Natural killer cell (primary cell): ENCODE measurements around the gene PYDC1. TPM values are rescaled to one million over a fixed set of nuclear protein-coding genes. Genes with fewer than 3 reads are reported as not detected.

Source experiments
- ATAC-seq, 3 donors: fragments of 150-1000 bp in 2 of 3; fragments of 200-7000 bp in 1 of 3; cut with Tn5 transposase; 1 replicate in 1 of 3; 2 replicates in 2 of 3; pipeline ENCODE4 v1.10.0; 2021; ENCODE audit warnings: mild to moderate bottlenecking in 2 of 3, moderate library complexity in 2 of 3
- DNase-seq, 2 donors: peaks; one replicate each; pipeline versions ENCODE4 v3.0.0 to v3.0.0-alpha.2; 2013 to 2021; ENCODE audit warnings: mixed read lengths in 1 of 2
- H3K27ac ChIP-seq: one replicate; pipeline ENCODE4 v1.5.1; 2013; ENCODE audit warnings: mild to moderate bottlenecking, low read length
- H3K27me3 ChIP-seq: one replicate; pipeline ENCODE4 v1.6.1; 2013; ENCODE audit warnings: low read length; ENCODE audit not compliant: control insufficient read depth, insufficient read depth
- H3K36me3 ChIP-seq: one replicate; pipeline ENCODE4 v1.6.1; 2013; ENCODE audit warnings: low read length; ENCODE audit not compliant: control insufficient read depth, insufficient read depth
- H3K4me1 ChIP-seq: one replicate; pipeline ENCODE4 v1.6.1; 2013; ENCODE audit warnings: low read length; ENCODE audit not compliant: control insufficient read depth, insufficient read depth
- H3K4me3 ChIP-seq: one replicate; pipeline ENCODE4 v1.5.1; 2013; ENCODE audit warnings: low read length
- H3K9me3 ChIP-seq: one replicate; pipeline ENCODE4 v1.6.1; 2013; ENCODE audit warnings: low read length; ENCODE audit not compliant: control insufficient read depth, insufficient read depth
- H3K27ac Mint-ChIP-seq, 2 donors: one replicate each; pipeline ENCODE4 v1.8.0; 2022; ENCODE audit warnings: mild to moderate bottlenecking in 2 of 2, mixed read lengths in 2 of 2, moderate library complexity in 1 of 2
- H3K27me3 Mint-ChIP-seq, 2 donors: one replicate each; pipeline ENCODE4 v1.8.0; 2022; ENCODE audit warnings: low read depth in 2 of 2, mixed read lengths in 2 of 2
- H3K36me3 Mint-ChIP-seq: one replicate; pipeline ENCODE4 v1.8.0; 2022; ENCODE audit warnings: mixed read lengths
- H3K4me1 Mint-ChIP-seq, 2 donors: one replicate each; pipeline ENCODE4 v1.8.0; 2022; ENCODE audit warnings: mixed read lengths in 2 of 2
- H3K4me3 Mint-ChIP-seq: one replicate; pipeline ENCODE4 v1.8.0; 2022; ENCODE audit warnings: mild to moderate bottlenecking, moderate library complexity, mixed read lengths
- H3K9me3 Mint-ChIP-seq, 2 donors: one replicate each; pipeline ENCODE4 v1.8.0; 2022; ENCODE audit warnings: mixed read lengths in 2 of 2
- WGBS: methylation state at CpG from one replicate; pipeline ENCODE4 v1.1.7; 2013; ENCODE audit warnings: missing lambda C conversion rate; ENCODE audit not compliant: insufficient coverage; 5-methylcytosine and 5-hydroxymethylcytosine counted together
- intact Hi-C: fragments of 100-400 bp; cut with micrococcal nuclease; formaldehyde crosslinking; loops from one replicate; pipeline ENCODE4 v1.14.2; 2022
- total RNA-seq, 4 donors: library from RNA; stranded (reverse); fragments of 120-200 nt in 1 of 4; gene quantifications; one replicate each; pipeline versions ENCODE4 v1.2.3 to v1.2.4, GENCODE V29; 2013 to 2022
- TF ChIP-seq, protein P1 (sequence below): fragments of 200-600 bp; IDR thresholded peaks from one replicate; pipeline ENCODE4 v1.8.0; 2022; ENCODE audit warnings: antibody characterized with exemption

Gene PYDC1
- total RNA-seq, 3 donors from 2014 or later (not counting 1 experiment from before 2014, with no cell fraction given), result not detected

DNA sequence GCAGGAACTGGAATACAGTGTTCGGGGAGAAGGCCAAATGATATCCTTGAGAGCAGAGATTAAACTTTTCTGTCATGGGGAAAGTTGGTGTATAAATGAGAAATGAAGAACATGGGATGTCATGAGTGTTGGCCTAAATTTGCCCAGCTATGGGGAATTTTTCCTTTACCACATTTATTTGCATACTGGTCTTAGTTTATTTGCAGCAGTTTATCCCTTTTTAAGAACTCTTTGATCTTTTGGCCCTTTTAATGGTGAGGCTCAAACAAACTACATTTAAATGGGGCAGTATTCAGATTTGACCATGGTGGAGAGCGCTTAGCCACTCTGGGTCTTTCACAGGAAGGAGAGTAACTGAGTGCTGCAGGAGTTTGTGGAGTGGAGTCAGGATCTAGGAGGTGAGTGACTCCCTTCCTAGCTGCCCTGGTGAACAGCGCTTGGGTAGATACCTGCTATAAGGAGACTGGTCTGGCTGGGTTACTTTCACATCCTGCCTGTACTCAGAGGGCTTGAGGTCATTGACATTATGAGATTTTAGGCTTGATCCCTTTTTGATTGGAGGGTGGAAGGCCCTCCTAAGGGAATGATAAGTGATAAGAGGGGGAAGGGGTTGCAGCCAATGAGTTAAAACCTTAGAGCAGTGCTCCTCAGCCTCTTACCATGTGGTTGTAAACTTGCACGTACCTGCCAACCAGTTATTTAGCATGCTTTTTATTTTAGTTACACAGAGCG is 25.1 kb downstream of the PYDC1 start:
- peak overlapping the region; percentile 80 to 94 for H3K27ac Mint-ChIP-seq
- intact Hi-C loops, result no loop called here
- TF ChIP-seq, protein P1, sequence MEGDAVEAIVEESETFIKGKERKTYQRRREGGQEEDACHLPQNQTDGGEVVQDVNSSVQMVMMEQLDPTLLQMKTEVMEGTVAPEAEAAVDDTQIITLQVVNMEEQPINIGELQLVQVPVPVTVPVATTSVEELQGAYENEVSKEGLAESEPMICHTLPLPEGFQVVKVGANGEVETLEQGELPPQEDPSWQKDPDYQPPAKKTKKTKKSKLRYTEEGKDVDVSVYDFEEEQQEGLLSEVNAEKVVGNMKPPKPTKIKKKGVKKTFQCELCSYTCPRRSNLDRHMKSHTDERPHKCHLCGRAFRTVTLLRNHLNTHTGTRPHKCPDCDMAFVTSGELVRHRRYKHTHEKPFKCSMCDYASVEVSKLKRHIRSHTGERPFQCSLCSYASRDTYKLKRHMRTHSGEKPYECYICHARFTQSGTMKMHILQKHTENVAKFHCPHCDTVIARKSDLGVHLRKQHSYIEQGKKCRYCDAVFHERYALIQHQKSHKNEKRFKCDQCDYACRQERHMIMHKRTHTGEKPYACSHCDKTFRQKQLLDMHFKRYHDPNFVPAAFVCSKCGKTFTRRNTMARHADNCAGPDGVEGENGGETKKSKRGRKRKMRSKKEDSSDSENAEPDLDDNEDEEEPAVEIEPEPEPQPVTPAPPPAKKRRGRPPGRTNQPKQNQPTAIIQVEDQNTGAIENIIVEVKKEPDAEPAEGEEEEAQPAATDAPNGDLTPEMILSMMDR, result no peak
- no peak for ATAC-seq
- H3K27me3 Mint-ChIP-seq, result no peaks in the 10 kb centered on the region
- Histone ChIP-seq H3K27me3 (no peaks in the 10 kb centered on the region), H3K27ac (no peak overlapping the region), H3K4me1 (peaks cover 31% of the 10 kb centered on the region), H3K36me3 (peaks cover 96% of the 10 kb centered on the region), H3K9me3 (no peaks in the 10 kb centered on the region), H3K4me3 (no peak overlapping the region)
- DNase-seq, result no peak
- H3K4me1 Mint-ChIP-seq, result peaks cover 70 to 73% of the 10 kb centered on the region in 2 donors
- H3K4me3 Mint-ChIP-seq, result peak overlapping the region; percentile 25
- peaks cover 40% of the 10 kb centered on the region for H3K36me3 Mint-ChIP-seq
- WGBS, result 90% methylated on average over 5 of the region's 5 CpGs
- H3K9me3 Mint-ChIP-seq, result no peaks in the 10 kb centered on the region

DNA sequence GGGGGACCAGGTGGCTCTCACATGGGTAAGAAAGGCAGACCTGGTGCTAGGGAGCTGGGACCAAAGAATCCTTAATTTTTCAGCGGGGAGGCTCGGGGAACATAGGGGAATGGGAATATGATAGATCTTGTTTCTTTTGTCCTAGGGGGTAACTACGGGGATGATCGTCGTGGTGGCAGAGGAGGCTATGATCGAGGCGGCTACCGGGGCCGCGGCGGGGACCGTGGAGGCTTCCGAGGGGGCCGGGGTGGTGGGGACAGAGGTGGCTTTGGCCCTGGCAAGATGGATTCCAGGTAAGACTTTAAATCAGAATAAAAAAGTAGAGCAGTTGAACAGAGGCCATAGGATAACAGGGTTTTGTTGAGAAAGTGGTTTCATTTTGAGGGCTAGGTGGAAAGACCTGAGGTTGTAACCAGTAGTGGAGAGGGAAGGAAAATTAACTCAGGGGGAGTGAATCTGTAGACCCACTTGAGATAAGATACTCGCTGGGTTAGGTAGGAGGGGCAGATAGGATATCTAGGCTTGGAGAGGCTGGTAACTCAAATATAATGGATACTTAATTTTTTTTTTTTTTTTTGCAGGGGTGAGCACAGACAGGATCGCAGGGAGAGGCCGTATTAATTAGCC is 26.0 kb downstream of the PYDC1 start:
- Mint-ChIP-seq H3K9me3 (no peaks in the 10 kb centered on the region), H3K4me1 (peaks cover 75 to 77% of the 10 kb centered on the region in 2 donors), H3K27me3 (no peaks in the 10 kb centered on the region), H3K27ac (peak overlapping the region; percentile 80 to 94), H3K36me3 (peaks cover 49% of the 10 kb centered on the region), H3K4me3 (peak overlapping the region; percentile 91)
- Histone ChIP-seq H3K9me3 (no peaks in the 10 kb centered on the region), H3K4me3 (no peak overlapping the region), H3K36me3 (peaks cover 98% of the 10 kb centered on the region), H3K4me1 (peaks cover 32% of the 10 kb centered on the region), H3K27me3 (no peaks in the 10 kb centered on the region), H3K27ac (no peak overlapping the region)
- intact Hi-C loops, result no loop called here
- 95% methylated on average over 17 of the region's 17 CpGs for WGBS
- TF ChIP-seq, protein P1, result no peak
- ATAC-seq, result no peak
- peak in 1 of 2 donors; percentile 18 for DNase-seq

DNA sequence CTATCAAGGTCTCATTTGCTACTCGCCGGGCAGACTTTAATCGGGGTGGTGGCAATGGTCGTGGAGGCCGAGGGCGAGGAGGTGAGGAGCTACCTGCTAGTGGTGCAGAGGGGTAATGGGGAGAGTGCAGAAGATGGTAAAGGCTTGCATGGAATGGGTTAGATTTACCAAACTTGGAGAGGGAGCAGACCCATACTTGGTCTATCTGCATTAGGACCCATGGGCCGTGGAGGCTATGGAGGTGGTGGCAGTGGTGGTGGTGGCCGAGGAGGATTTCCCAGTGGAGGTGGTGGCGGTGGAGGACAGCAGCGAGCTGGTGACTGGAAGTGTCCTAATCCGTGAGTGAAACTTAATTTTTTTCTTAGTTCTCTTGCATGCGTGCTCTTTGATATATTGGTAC is 26.9 kb downstream of the PYDC1 start:
- H3K36me3 Mint-ChIP-seq, result peaks cover 58% of the 10 kb centered on the region
- Histone ChIP-seq H3K36me3 (peaks cover 99% of the 10 kb centered on the region), H3K27me3 (no peaks in the 10 kb centered on the region), H3K9me3 (no peaks in the 10 kb centered on the region), H3K4me3 (no peak overlapping the region), H3K4me1 (peaks cover 36% of the 10 kb centered on the region), H3K27ac (no peak overlapping the region)
- TF ChIP-seq, protein P1, result no peak
- DNase-seq (peak in 1 of 2 donors; percentile 8), ATAC-seq (no peak)
- H3K9me3 Mint-ChIP-seq, result no peaks in the 10 kb centered on the region
- WGBS, result 96% methylated on average over 12 of the region's 12 CpGs
- H3K4me1 Mint-ChIP-seq, result peaks cover 79 to 83% of the 10 kb centered on the region in 2 donors
- no peaks in the 10 kb centered on the region for H3K27me3 Mint-ChIP-seq
- intact Hi-C loops, result no loop called here
- peak overlapping the region; percentile 80 to 94 for H3K27ac Mint-ChIP-seq
- H3K4me3 Mint-ChIP-seq, result peak overlapping the region; percentile 91
